H9 (cell line): ENCODE results near the gene SLC25A15. TPM values are rescaled to one million over a fixed set of nuclear protein-coding genes. Genes with fewer than 3 reads are reported as not detected.

ENCODE experiments used
- DNase-seq: peaks from one replicate; pipeline ENCODE4 v3.0.0-alpha.2; 2017
- H2AFZ ChIP-seq: one replicate; pipeline ENCODE4 v1.6.1; 2013; ENCODE audit warnings: mild to moderate bottlenecking, low read length, control low read depth, moderate library complexity
- H2AK5ac ChIP-seq: 2 replicates; pipeline ENCODE4 v1.6.1; 2013; ENCODE audit warnings: low read length, control low read depth, mixed read lengths; ENCODE audit not compliant: insufficient read length
- H2BK120ac ChIP-seq: one replicate; pipeline ENCODE4 v1.6.1; 2013; ENCODE audit warnings: low read depth, mild to moderate bottlenecking, low read length, control low read depth, inconsistent platforms; ENCODE audit not compliant: poor library complexity, severe bottlenecking
- H2BK12ac ChIP-seq: 2 replicates; pipeline ENCODE4 v1.6.1; 2013; ENCODE audit warnings: low read length, control low read depth, mixed read lengths, low read depth; ENCODE audit not compliant: insufficient read length
- H2BK15ac ChIP-seq: 2 replicates; pipeline ENCODE4 v1.6.1; 2013; ENCODE audit warnings: low read depth, low read length, control low read depth
- H2BK20ac ChIP-seq: one replicate; pipeline ENCODE4 v1.6.1; 2013; ENCODE audit warnings: low read depth, mild to moderate bottlenecking, low read length, control low read depth, inconsistent platforms; ENCODE audit not compliant: poor library complexity, severe bottlenecking
- H2BK5ac ChIP-seq: 2 replicates; pipeline ENCODE4 v1.6.1; 2013; ENCODE audit warnings: low read length, control low read depth, mixed read lengths; ENCODE audit not compliant: insufficient read length
- H3K14ac ChIP-seq: 2 replicates; pipeline ENCODE4 v1.6.1; 2013; ENCODE audit warnings: low read length, control low read depth; ENCODE audit not compliant: insufficient read depth
- H3K18ac ChIP-seq: 2 replicates; pipeline ENCODE4 v1.6.1; 2013; ENCODE audit warnings: low read depth, mild to moderate bottlenecking, mixed read lengths, low read length, control low read depth; ENCODE audit not compliant: insufficient read length
- H3K23ac ChIP-seq: 2 replicates; pipeline ENCODE4 v1.6.1; 2013; ENCODE audit warnings: low read length, control low read depth, mixed read lengths, low read depth; ENCODE audit not compliant: insufficient read length
- H3K23me2 ChIP-seq: 2 replicates; pipeline ENCODE4 v1.6.1; 2013; ENCODE audit warnings: low read depth, mild to moderate bottlenecking, mixed read lengths, low read length, control low read depth; ENCODE audit not compliant: insufficient read length, poor library complexity, severe bottlenecking
- H3K27ac ChIP-seq: 2 replicates; pipeline ENCODE4 v1.5.1; 2013; ENCODE audit warnings: low read length, control low read depth, mixed read lengths, low read depth; ENCODE audit not compliant: insufficient read length
- H3K27me3 ChIP-seq: 2 replicates; pipeline ENCODE4 v1.6.1; 2013; ENCODE audit warnings: low read length, control low read depth, inconsistent platforms; ENCODE audit not compliant: insufficient read depth
- H3K4ac ChIP-seq: 2 replicates; pipeline ENCODE4 v1.6.1; 2013; ENCODE audit warnings: low read depth, mild to moderate bottlenecking, control low read depth, inconsistent platforms, low read length, moderate library complexity
- H3K4me1 ChIP-seq: 2 replicates; pipeline ENCODE4 v1.6.1; 2013; ENCODE audit warnings: low read length, control low read depth, inconsistent platforms; ENCODE audit not compliant: insufficient read depth
- H3K4me2 ChIP-seq: 2 replicates; pipeline ENCODE4 v1.6.1; 2013; ENCODE audit warnings: low read length, control low read depth, mixed read lengths; ENCODE audit not compliant: insufficient read length, insufficient read depth
- H3K56ac ChIP-seq: 2 replicates; pipeline ENCODE4 v1.6.1; 2013; ENCODE audit warnings: low read depth, mild to moderate bottlenecking, mixed read lengths, low read length, control low read depth; ENCODE audit not compliant: insufficient read length
- H3K79me1 ChIP-seq: 2 replicates; pipeline ENCODE4 v1.6.1; 2013; ENCODE audit warnings: low read depth, mild to moderate bottlenecking, moderate library complexity, low read length, control low read depth, inconsistent platforms; ENCODE audit not compliant: insufficient read depth, poor library complexity, severe bottlenecking
- H3K79me2 ChIP-seq: 2 replicates; pipeline ENCODE4 v1.6.1; 2013; ENCODE audit warnings: low read length, control low read depth, inconsistent platforms; ENCODE audit not compliant: insufficient read depth
- H3K9ac ChIP-seq: 2 replicates; pipeline ENCODE4 v1.6.1; 2013; ENCODE audit warnings: low read length, control low read depth, mixed read lengths; ENCODE audit not compliant: insufficient read length; ENCODE audit errors: extremely low read depth
- H3K9me3 ChIP-seq: one replicate; pipeline ENCODE4 v1.6.1; 2013; ENCODE audit warnings: low read depth, low read length, inconsistent platforms; ENCODE audit not compliant: control insufficient read depth
- H3T11ph ChIP-seq: one replicate; pipeline ENCODE4 v1.6.1; 2013; ENCODE audit warnings: mild to moderate bottlenecking, low read length, control low read depth, inconsistent platforms
- H4K20me1 ChIP-seq: one replicate; pipeline ENCODE4 v1.6.1; 2013; ENCODE audit not compliant: control insufficient read depth, insufficient read length, insufficient read depth
- H4K5ac ChIP-seq: 2 replicates; pipeline ENCODE4 v1.6.1; 2013; ENCODE audit warnings: low read depth, mild to moderate bottlenecking, mixed read lengths, low read length, control low read depth; ENCODE audit not compliant: insufficient read length
- H4K8ac ChIP-seq: replicated peaks from 2 replicates; pipeline ENCODE4 v1.6.1; 2013; ENCODE audit warnings: low read length, control low read depth, mixed read lengths, low read depth; ENCODE audit not compliant: insufficient read length
- H4K91ac ChIP-seq: 2 replicates; pipeline ENCODE4 v1.6.1; 2013; ENCODE audit warnings: low read depth, mild to moderate bottlenecking, moderate library complexity, mixed read lengths, low read length, control low read depth; ENCODE audit not compliant: insufficient read length
- H3K27ac Mint-ChIP-seq, 3 experiments: 2 replicates in 2 of 3; 3 replicates in 1 of 3; pipeline ENCODE4 v1.8.0; 2020 to 2021; ENCODE audit warnings: mixed read lengths in 3 of 3, mild to moderate bottlenecking in 1 of 3, moderate library complexity in 1 of 3
- H3K27me3 Mint-ChIP-seq: 2 replicates; pipeline ENCODE4 v1.8.0; 2021; ENCODE audit warnings: low read depth, mild to moderate bottlenecking, moderate library complexity, mixed read lengths
- H3K36me3 Mint-ChIP-seq, 3 experiments: 2 replicates in 2 of 3; 3 replicates in 1 of 3; pipeline ENCODE4 v1.8.0; 2020 to 2021; ENCODE audit warnings: low read depth in 3 of 3, mixed read lengths in 3 of 3; ENCODE audit not compliant: insufficient read depth in 1 of 3
- H3K4me1 Mint-ChIP-seq, 2 experiments: 2 replicates each; pipeline ENCODE4 v1.8.0; 2020; ENCODE audit warnings: mixed read lengths in 2 of 2
- H3K4me3 Mint-ChIP-seq, 2 experiments: 2 replicates in 1 of 2; 3 replicates in 1 of 2; pipeline ENCODE4 v1.8.0; 2020 to 2021; ENCODE audit warnings: mild to moderate bottlenecking in 2 of 2, mixed read lengths in 2 of 2, moderate library complexity in 1 of 2
- H3K9me3 Mint-ChIP-seq, 2 experiments: 2 replicates in 1 of 2; 3 replicates in 1 of 2; pipeline ENCODE4 v1.8.0; 2020; ENCODE audit warnings: mild to moderate bottlenecking in 2 of 2, mixed read lengths in 2 of 2, moderate library complexity in 1 of 2
- WGBS: extraction: QIAGEN DNeasy Blood & Tissue Kit; methylation state at CpG from one replicate; pipeline ENCODE4 v1.1.7; 2013; ENCODE audit warnings: missing lambda C conversion rate, low lambda C conversion rate, mixed read lengths; ENCODE audit not compliant: insufficient read length; ENCODE audit errors: extremely low coverage; 5-methylcytosine and 5-hydroxymethylcytosine counted together
- total RNA-seq: library from RNA; stranded (reverse); gene quantifications from 2 replicates; pipeline ENCODE4 v1.2.1, GENCODE V29; 2021
- TF ChIP-seq, protein P1 (sequence below): fragments of 200-600 bp; sonication (generic); conservative IDR thresholded peaks from 3 replicates; pipeline ENCODE4 v1.8.0; 2021; ENCODE audit warnings: antibody characterized with exemption, mild to moderate bottlenecking

The SLC25A15 gene
- total RNA-seq, 1 experiment from 2014 or later = 21.1 TPM

DNA sequence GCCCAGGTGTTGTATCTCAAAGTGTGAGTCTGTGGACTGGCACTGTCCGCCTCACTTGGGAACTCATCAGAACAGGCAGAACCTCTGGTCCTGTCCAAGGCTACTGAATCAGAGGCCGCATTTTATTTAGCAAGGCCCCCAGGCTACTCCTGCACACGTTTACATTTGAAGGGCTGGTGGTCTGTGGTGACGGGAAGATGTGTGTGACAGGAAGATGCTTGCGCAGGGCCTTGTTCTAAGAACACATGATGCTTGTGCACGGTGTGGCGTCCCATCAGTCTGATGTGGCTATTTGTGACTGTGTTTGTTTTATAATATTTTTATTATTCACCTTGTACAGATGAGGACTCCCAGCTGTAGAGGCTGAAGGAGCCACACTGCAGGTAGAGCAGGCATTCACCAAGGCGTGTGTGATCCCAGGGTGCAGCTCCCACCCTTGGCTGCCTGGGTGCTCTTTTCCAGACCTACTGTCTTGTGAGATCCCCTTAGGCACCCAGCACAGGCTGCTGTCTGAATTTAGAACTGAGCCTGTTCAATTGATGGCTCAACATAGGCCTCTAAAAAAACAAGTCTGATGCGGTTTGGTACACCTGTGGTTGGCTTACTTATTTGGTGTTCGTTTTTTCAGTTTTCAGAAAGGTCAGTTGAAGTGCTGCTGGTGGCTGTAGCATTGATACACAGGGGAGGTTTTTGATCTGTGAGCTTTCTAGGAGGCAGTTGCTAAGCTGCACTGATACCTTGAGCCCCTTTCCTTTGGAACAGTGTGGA lies 3.1 kb downstream of the SLC25A15 start:
- Histone ChIP-seq H4K5ac (no peak overlapping the region), H3K27ac (no peak overlapping the region), H3K4me1 (no peaks in the 10 kb centered on the region), H3K18ac (no peak overlapping the region), H3K4me2 (no peak overlapping the region), H3K56ac (no peak overlapping the region), H3T11ph (no peak overlapping the region), H4K8ac (no peak overlapping the region), H4K20me1 (no peaks in the 10 kb centered on the region), H2BK12ac (no peak overlapping the region), H2AK5ac (no peak overlapping the region), H3K14ac (no peak overlapping the region), H3K4ac (no peak overlapping the region), H3K9ac (no peak overlapping the region), H3K27me3 (no peaks in the 10 kb centered on the region), H3K9me3 (no peaks in the 10 kb centered on the region), H4K91ac (no peak overlapping the region), H2BK5ac (no peak overlapping the region), H2BK120ac (no peak overlapping the region), H3K79me2 (0 out of 2 replicates have a peak, but pooled peaks cover 1% of the 10 kb centered on the region), H3K23me2 (no peaks in the 10 kb centered on the region), H3K79me1 (no peaks in the 10 kb centered on the region), H2AFZ (no peak overlapping the region), H2BK20ac (no peak overlapping the region), H2BK15ac (no peak overlapping the region), H3K23ac (no peak overlapping the region)
- WGBS = no CpG with 5 or more reads among the region's 10 CpGs
- Mint-ChIP-seq H3K9me3 (no peaks in the 10 kb centered on the region), H3K4me3 (no peak overlapping the region), H3K36me3 (peaks cover 0 to 23% (median 14%) of the 10 kb centered on the region in 3 experiments; a peak in 5 of 7 replicates), H3K27ac (no peak overlapping the region), H3K4me1 (peaks cover 10 to 13% of the 10 kb centered on the region in 2 experiments; a peak in 3 of 4 replicates), H3K27me3 (no peaks in the 10 kb centered on the region)
- TF ChIP-seq, protein P1, sequence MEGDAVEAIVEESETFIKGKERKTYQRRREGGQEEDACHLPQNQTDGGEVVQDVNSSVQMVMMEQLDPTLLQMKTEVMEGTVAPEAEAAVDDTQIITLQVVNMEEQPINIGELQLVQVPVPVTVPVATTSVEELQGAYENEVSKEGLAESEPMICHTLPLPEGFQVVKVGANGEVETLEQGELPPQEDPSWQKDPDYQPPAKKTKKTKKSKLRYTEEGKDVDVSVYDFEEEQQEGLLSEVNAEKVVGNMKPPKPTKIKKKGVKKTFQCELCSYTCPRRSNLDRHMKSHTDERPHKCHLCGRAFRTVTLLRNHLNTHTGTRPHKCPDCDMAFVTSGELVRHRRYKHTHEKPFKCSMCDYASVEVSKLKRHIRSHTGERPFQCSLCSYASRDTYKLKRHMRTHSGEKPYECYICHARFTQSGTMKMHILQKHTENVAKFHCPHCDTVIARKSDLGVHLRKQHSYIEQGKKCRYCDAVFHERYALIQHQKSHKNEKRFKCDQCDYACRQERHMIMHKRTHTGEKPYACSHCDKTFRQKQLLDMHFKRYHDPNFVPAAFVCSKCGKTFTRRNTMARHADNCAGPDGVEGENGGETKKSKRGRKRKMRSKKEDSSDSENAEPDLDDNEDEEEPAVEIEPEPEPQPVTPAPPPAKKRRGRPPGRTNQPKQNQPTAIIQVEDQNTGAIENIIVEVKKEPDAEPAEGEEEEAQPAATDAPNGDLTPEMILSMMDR = no peak
- peak; percentile 17 for DNase-seq
